GM23248 (cell line): ENCODE results near the gene CASP4. TPM values are rescaled to one million over a fixed set of nuclear protein-coding genes. Genes with fewer than 3 reads are reported as not detected.

Source experiments
- DNase-seq: peaks from one replicate; pipeline ENCODE4 v3.0.0-alpha.2; 2015
- H2AFZ ChIP-seq: fragments of 200-600 bp; sonication (generic); 2 replicates; pipeline ENCODE4 v1.6.1; 2016; ENCODE audit warnings: antibody characterized with exemption
- H3F3A ChIP-seq: fragments of 200-600 bp; sonication (generic); 2 replicates; pipeline ENCODE4 v1.6.1; 2016; ENCODE audit warnings: mild to moderate bottlenecking, antibody characterized with exemption, mixed run types; ENCODE audit not compliant: insufficient read depth
- H3K27ac ChIP-seq: fragments of 200-600 bp; sonication (generic); 2 replicates; pipeline ENCODE4 v1.5.1; 2016; ENCODE audit warnings: mild to moderate bottlenecking
- H3K27me3 ChIP-seq: fragments of 200-600 bp; sonication (generic); replicated peaks from 2 replicates; pipeline ENCODE4 v1.6.1; 2016; ENCODE audit warnings: mild to moderate bottlenecking; ENCODE audit not compliant: insufficient read depth
- H3K36me3 ChIP-seq: fragments of 200-600 bp; sonication (generic); 2 replicates; pipeline ENCODE4 v1.6.1; 2016; ENCODE audit warnings: low read depth, mild to moderate bottlenecking
- H3K4me1 ChIP-seq: fragments of 200-600 bp; sonication (generic); 2 replicates; pipeline ENCODE4 v1.6.1; 2016; ENCODE audit warnings: mild to moderate bottlenecking; ENCODE audit not compliant: insufficient read depth
- H3K4me2 ChIP-seq: fragments of 200-600 bp; sonication (generic); one replicate; pipeline ENCODE4 v1.6.1; 2016; ENCODE audit warnings: mild to moderate bottlenecking; ENCODE audit not compliant: unreplicated experiment
- H3K4me3 ChIP-seq: fragments of 200-600 bp; sonication (generic); 2 replicates; pipeline ENCODE4 v1.5.1; 2016; ENCODE audit warnings: mild to moderate bottlenecking
- H3K79me2 ChIP-seq: fragments of 200-600 bp; sonication (generic); 2 replicates; pipeline ENCODE4 v1.6.1; 2016; ENCODE audit warnings: mild to moderate bottlenecking; ENCODE audit not compliant: insufficient read depth
- H3K9ac ChIP-seq: fragments of 200-600 bp; sonication (generic); 2 replicates; pipeline ENCODE4 v1.6.1; 2016; ENCODE audit warnings: mild to moderate bottlenecking
- H3K9me2 ChIP-seq: fragments of 200-600 bp; sonication (generic); 2 replicates; pipeline ENCODE4 v1.6.1; 2016; ENCODE audit warnings: mixed run types, mild to moderate bottlenecking, moderate library complexity; ENCODE audit not compliant: insufficient read depth
- H3K9me3 ChIP-seq: fragments of 200-600 bp; sonication (generic); one replicate; pipeline ENCODE4 v1.6.1; 2017; ENCODE audit warnings: low read depth
- H4K20me1 ChIP-seq: fragments of 200-600 bp; sonication (generic); 2 replicates; pipeline ENCODE4 v1.6.0; 2016; ENCODE audit not compliant: insufficient read depth
- EZH2 ChIP-seq: fragments of 200-600 bp; sonication (generic); IDR thresholded peaks from 2 replicates; pipeline ENCODE4 v1.6.1; 2018; ENCODE audit warnings: antibody characterized with exemption, mild to moderate bottlenecking; ENCODE audit not compliant: insufficient read depth, poor library complexity, severe bottlenecking
- EZH2phosphoT487 ChIP-seq: fragments of 200-600 bp; sonication (generic); IDR thresholded peaks from 2 replicates; pipeline ENCODE4 v1.6.1; 2018; ENCODE audit warnings: antibody characterized with exemption, moderate library complexity, mild to moderate bottlenecking, low read depth; ENCODE audit not compliant: insufficient read depth
- WGBS, 2 experiments: methylation state at CpG; one replicate each; pipeline ENCODE4 v1.1.6; 2015 to 2017; ENCODE audit warnings: low lambda C conversion rate in 2 of 2, low coverage in 1 of 2; ENCODE audit errors: missing lambda C conversion rate in 2 of 2; 5-methylcytosine and 5-hydroxymethylcytosine counted together
- in situ Hi-C: fragments of 300-500 bp; cut with MboI; formaldehyde crosslinking; loops from 2 replicates; pipeline ENCODE4 v1.15.0; 2020
- polyA plus RNA-seq: library from polyadenylated mRNA; unstranded; fragments of >200 nt; fragmentation: Nextera tagmentation; extraction: Ambion mirVana; gene quantifications from 2 replicates; pipeline ENCODE4 v1.2.1, GENCODE V29; 2016
- total RNA-seq: library from RNA; depleted of rRNA; stranded (reverse); fragments of >200 nt; shearing (Covaris generic); gene quantifications from 2 replicates; pipeline ENCODE4 v1.2.3, GENCODE V29; 2014

CASP4 gene
- total and polyA plus RNA-seq, 2 experiments from 2014 or later, result 72.0 to 114 TPM

GRCh38 chr11:104995001-104995408, 26.6 kb upstream of the CASP4 start:
- Histone ChIP-seq H3F3A (0 out of 2 replicates have a peak, but pooled peaks cover 4% of the 10 kb centered on the region), H3K4me3 (no peak overlapping the region), H3K27me3 (no peaks in the 10 kb centered on the region), H3K9me3 (no peaks in the 10 kb centered on the region), H3K27ac (no peak overlapping the region), H3K4me2 (no peak overlapping the region), H3K9ac (no peak overlapping the region), H2AFZ (no peak overlapping the region), H3K9me2 (no peaks in the 10 kb centered on the region), H3K79me2 (no peaks in the 10 kb centered on the region), H4K20me1 (no peaks in the 10 kb centered on the region), H3K4me1 (no peaks in the 10 kb centered on the region), H3K36me3 (no peaks in the 10 kb centered on the region)
- 31 to 35% methylated on average over 2 of the region's 2 CpGs for whole genome bisulfite sequencing, 2 experiments
- in situ Hi-C loops, result no loop called here
- no peak for DNase-seq
- TF ChIP-seq EZH2phosphoT487 (no peak), EZH2 (no peak)

GRCh38 chr11:104992781-104993180, 24.4 kb upstream of the CASP4 start:
- in situ Hi-C loops, result no loop called here

GRCh38 chr11:104991994-104992393, 23.6 kb upstream of the CASP4 start:
- Histone ChIP-seq H3K4me3 (no peak overlapping the region), H3K27ac (no peak overlapping the region), H3K9me3 (peaks cover 4% of the 10 kb centered on the region), H3K4me2 (no peak overlapping the region), H3K79me2 (no peaks in the 10 kb centered on the region), H4K20me1 (no peaks in the 10 kb centered on the region), H3K9ac (no peak overlapping the region), H3K27me3 (no peaks in the 10 kb centered on the region), H3K4me1 (no peaks in the 10 kb centered on the region), H3K36me3 (no peaks in the 10 kb centered on the region), H3F3A (no peaks in the 10 kb centered on the region), H2AFZ (no peak overlapping the region), H3K9me2 (no peaks in the 10 kb centered on the region)
- in situ Hi-C loops, result no loop called here
- no peak for DNase-seq
- WGBS, 2 experiments, result 69 to 76% methylated on average over 4 of the region's 4 CpGs
- TF ChIP-seq EZH2 (no peak), EZH2phosphoT487 (no peak)

More at GRCh38 chr11:104992781-104993180, 24.4 kb upstream of the CASP4 start:
- DNase-seq, result no peak
- Histone ChIP-seq H3K27me3 (no peaks in the 10 kb centered on the region), H4K20me1 (no peaks in the 10 kb centered on the region), H3K36me3 (no peaks in the 10 kb centered on the region), H3K9ac (no peak overlapping the region), H3K4me2 (no peak overlapping the region), H3K79me2 (no peaks in the 10 kb centered on the region), H2AFZ (no peak overlapping the region), H3K4me1 (no peaks in the 10 kb centered on the region), H3K4me3 (no peak overlapping the region), H3K9me2 (no peaks in the 10 kb centered on the region), H3K27ac (no peak overlapping the region), H3K9me3 (peaks cover 4% of the 10 kb centered on the region), H3F3A (no peaks in the 10 kb centered on the region)
- 52 to 61% methylated on average over 1 of the region's 1 CpG for WGBS, 2 experiments
- TF ChIP-seq EZH2 (no peak), EZH2phosphoT487 (no peak)

GRCh38 chr11:104984808-104985207, 16.4 kb upstream of the CASP4 start:
- Histone ChIP-seq H3K9me2 (no peaks in the 10 kb centered on the region), H2AFZ (no peak overlapping the region), H3K9ac (no peak overlapping the region), H3K27me3 (no peaks in the 10 kb centered on the region), H3K4me1 (no peaks in the 10 kb centered on the region), H4K20me1 (no peaks in the 10 kb centered on the region), H3K27ac (no peak overlapping the region), H3K9me3 (peaks cover 4% of the 10 kb centered on the region), H3K4me3 (no peak overlapping the region), H3K36me3 (no peaks in the 10 kb centered on the region), H3F3A (no peaks in the 10 kb centered on the region), H3K4me2 (no peak overlapping the region), H3K79me2 (no peaks in the 10 kb centered on the region)
- WGBS, 2 experiments, result 49 to 68% methylated on average over 3 of the region's 3 CpGs
- no peak for DNase-seq
- in situ Hi-C loops, result no loop called here
- TF ChIP-seq EZH2phosphoT487, result no peak
- no peak for TF ChIP-seq EZH2

GRCh38 chr11:104979839-104980238, 11.5 kb upstream of the CASP4 start:
- Histone ChIP-seq H2AFZ (no peak overlapping the region), H3F3A (no peaks in the 10 kb centered on the region), H3K4me1 (0 out of 2 replicates have a peak, but pooled peaks cover 8% of the 10 kb centered on the region), H3K27ac (no peak overlapping the region), H4K20me1 (no peaks in the 10 kb centered on the region), H3K4me3 (no peak overlapping the region), H3K4me2 (no peak overlapping the region), H3K9me3 (no peaks in the 10 kb centered on the region), H3K36me3 (no peaks in the 10 kb centered on the region), H3K9ac (no peak overlapping the region), H3K9me2 (no peaks in the 10 kb centered on the region), H3K79me2 (no peaks in the 10 kb centered on the region), H3K27me3 (no peaks in the 10 kb centered on the region)
- 52 to 73% methylated on average over 1 of the region's 1 CpG for WGBS, 2 experiments
- in situ Hi-C loops, result no loop called here
- no peak for DNase-seq
- no peak for TF ChIP-seq EZH2phosphoT487
- TF ChIP-seq EZH2, result no peak
